Activated CD8-positive, alpha-beta memory T cell treated with anti-CD3 and anti-CD28 coated beads for 36 hours (primary cell): Measurements from ENCODE around the gene CDH4. TPM values are rescaled to one million over a fixed set of nuclear protein-coding genes. Genes with fewer than 3 reads are reported as not detected.

Experiments used
- CTCF ChIA-PET: fragments of 350-600 bp; sonication (Branson Sonifier 250); formaldehyde crosslinking; loops from one replicate; lab custom pipeline; 2021; ENCODE audit warnings: antibody characterized with exemption; lab: Charles Lee
- POLR2A ChIA-PET: fragments of 350-600 bp; sonication (Branson Sonifier 250); formaldehyde crosslinking; loops from one replicate; lab custom pipeline; 2021; ENCODE audit warnings: antibody characterized with exemption; lab: Charles Lee
- total RNA-seq, 2 experiments: library from RNA; stranded (reverse); gene quantifications; one replicate each; pipeline ENCODE4 v1.2.3, GENCODE V29; 2021

Gene CDH4
- total RNA-seq, 2 experiments from 2014 or later, result not detected

- CTCF ChIA-PET, result no interaction called here
Observed at GRCh38 chr20:61777773-61778494, 525.9 kb downstream of the CDH4 start.

GRCh38 chr20:61778495-61778863, 526.4 kb downstream of the CDH4 start:
- POLR2A ChIA-PET, result no interaction called here
- CTCF ChIA-PET, result no interaction called here

More at GRCh38 chr20:61777773-61778494, 525.9 kb downstream of the CDH4 start:
- POLR2A ChIA-PET, result no interaction called here

- POLR2A ChIA-PET, result no interaction called here
- CTCF ChIA-PET, result no interaction called here
Observed at GRCh38 chr20:61779176-61779965, 527.3 kb downstream of the CDH4 start.

- POLR2A ChIA-PET, result no interaction called here
- CTCF ChIA-PET, result interaction anchor here (0.5 kb wide), 1 partner anchor 28 kb away, joined by 3 read pairs; no protein-coding TSS in a partner anchor
Observed at GRCh38 chr20:61780066-61780465, 528.0 kb downstream of the CDH4 start.

GRCh38 chr20:61784801-61785566, 532.9 kb downstream of the CDH4 start:
- CTCF ChIA-PET, result no interaction called here
- POLR2A ChIA-PET, result no interaction called here

GRCh38 chr20:61785567-61785816, 533.4 kb downstream of the CDH4 start:
- POLR2A ChIA-PET, result no interaction called here
- CTCF ChIA-PET, result no interaction called here

GRCh38 chr20:61786230-61786629, 534.2 kb downstream of the CDH4 start:
- ChIA-PET CTCF (no interaction called here), POLR2A (no interaction called here)

- POLR2A ChIA-PET, result no interaction called here
- CTCF ChIA-PET, result no interaction called here
Observed at GRCh38 chr20:61788343-61788742, 536.3 kb downstream of the CDH4 start.

- ChIA-PET CTCF (no interaction called here), POLR2A (no interaction called here)
Observed at GRCh38 chr20:61789329-61789728, 537.3 kb downstream of the CDH4 start.

GRCh38 chr20:61790116-61790827, 538.2 kb downstream of the CDH4 start:
- CTCF ChIA-PET, result no interaction called here
- POLR2A ChIA-PET, result no interaction called here

GRCh38 chr20:61791995-61792394, 539.9 kb downstream of the CDH4 start:
- ChIA-PET POLR2A (no interaction called here), CTCF (no interaction called here)

- CTCF ChIA-PET, result no interaction called here
- POLR2A ChIA-PET, result no interaction called here
Observed at GRCh38 chr20:61795669-61796630, 543.9 kb downstream of the CDH4 start.

GRCh38 chr20:61796738-61797137, 544.7 kb downstream of the CDH4 start:
- ChIA-PET POLR2A (no interaction called here), CTCF (no interaction called here)

GRCh38 chr20:61797200-61797599, 545.1 kb downstream of the CDH4 start:
- CTCF ChIA-PET, result no interaction called here
- POLR2A ChIA-PET, result no interaction called here

- CTCF ChIA-PET, result no interaction called here
- POLR2A ChIA-PET, result no interaction called here
Observed at GRCh38 chr20:61797971-61798411, 545.9 kb downstream of the CDH4 start.

- POLR2A ChIA-PET, result no interaction called here
- CTCF ChIA-PET, result no interaction called here
Observed at GRCh38 chr20:61798632-61799031, 546.6 kb downstream of the CDH4 start.

- ChIA-PET POLR2A (no interaction called here), CTCF (no interaction called here)
Observed at GRCh38 chr20:61799394-61799923, 547.4 kb downstream of the CDH4 start.

GRCh38 chr20:61799928-61800327, 547.9 kb downstream of the CDH4 start:
- POLR2A ChIA-PET, result no interaction called here
- CTCF ChIA-PET, result no interaction called here
